Activated naive CD4-positive, alpha-beta T cell treated with anti-CD3 and anti-CD28 coated beads, Interleukin-2, amount 50 U/mL, for 72 hours (primary cell): ENCODE data around the gene KLK5. TPM values are rescaled to one million over a fixed set of nuclear protein-coding genes. Genes with fewer than 3 reads are reported as not detected.
"Not testable (repeated sequence)": the region's sequence is repeated elsewhere in the genome, so short reads cannot be mapped to it uniquely, and the experiment has no call there.

Experiments used
- ATAC-seq, 2 donors: fragments of 150-1000 bp; cut with Tn5 transposase; 2 replicates each; pipeline ENCODE4 v1.10.0; 2021; ENCODE audit warnings: mild to moderate bottlenecking in 2 of 2, moderate library complexity in 2 of 2
- DNase-seq, 2 donors: peaks; one replicate each; pipeline ENCODE4 v3.0.0; 2021 to 2022; ENCODE audit warnings: low spot score in 2 of 2
- H3K27ac Mint-ChIP-seq, 2 donors: one replicate each; pipeline ENCODE4 v1.8.0; 2022; ENCODE audit warnings: mild to moderate bottlenecking in 2 of 2, mixed read lengths in 2 of 2
- H3K36me3 Mint-ChIP-seq, 2 donors: one replicate each; pipeline ENCODE4 v1.8.0; 2022; ENCODE audit warnings: mixed read lengths in 2 of 2
- H3K9me3 Mint-ChIP-seq, 2 donors: one replicate each; pipeline ENCODE4 v1.8.0; 2022; ENCODE audit warnings: mixed read lengths in 2 of 2
- total RNA-seq, 2 donors: library from RNA; stranded (reverse); gene quantifications; one replicate each; pipeline ENCODE4 v1.2.3, GENCODE V29; 2022

KLK5 gene
- total RNA-seq, 2 donors from 2014 or later, result not detected

DNA sequence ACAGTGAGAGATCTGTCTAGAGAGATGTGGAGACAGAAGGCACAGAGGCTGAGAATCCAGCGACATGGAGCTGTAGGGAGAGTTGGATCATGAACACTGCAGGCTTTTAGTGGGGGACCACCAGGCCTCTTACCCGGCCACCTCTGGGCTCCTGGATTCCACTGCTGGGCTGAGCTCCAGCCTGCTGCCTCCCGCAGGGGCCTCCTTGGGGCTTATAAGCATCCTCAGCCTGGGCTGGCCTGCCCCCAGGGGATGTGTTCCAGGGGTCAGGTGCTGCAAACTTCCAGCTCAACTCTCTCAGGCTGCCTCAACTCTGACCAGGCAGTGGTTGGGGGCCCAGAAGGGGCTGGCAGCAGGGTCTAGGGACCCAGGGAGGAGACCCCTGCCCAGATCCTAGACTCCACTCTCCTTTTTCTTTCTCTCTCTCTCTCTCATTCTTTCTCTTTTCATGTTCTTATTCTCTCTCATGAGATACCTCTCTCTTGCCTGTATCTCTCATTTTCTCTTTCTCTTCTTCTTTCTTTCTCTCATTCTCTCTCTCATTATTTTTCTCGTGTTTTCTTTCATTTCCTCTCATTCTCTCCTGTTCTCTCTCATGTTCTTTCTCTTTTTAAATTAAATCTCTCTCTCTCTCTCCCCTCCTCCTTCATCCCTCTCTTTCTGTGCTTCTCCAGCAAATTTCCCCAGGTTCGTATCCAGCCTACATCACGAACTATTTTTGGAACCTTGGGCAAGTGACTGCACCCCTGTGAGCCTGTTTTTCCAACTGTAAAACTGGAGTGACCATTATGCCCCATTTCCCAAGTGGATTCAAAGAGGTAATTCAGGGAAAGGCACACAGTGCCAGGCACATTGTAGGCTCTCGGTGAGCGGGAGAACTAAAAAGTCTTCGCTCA, 41.4 kb downstream of the KLK5 start, which contains the start of gene KLK4:
KLK4 (minus strand) TSS at position 190 of the 896 bp plus-strand sequence. CDS start 657 bp downstream, outside the sequence.
- ATAC-seq (no peak), DNase-seq (no peak)
- H3K36me3 Mint-ChIP-seq, result no peaks in the 10 kb centered on the region
- no peaks in the 10 kb centered on the region for H3K9me3 Mint-ChIP-seq
- no peak within 1 kb of the TSS for H3K27ac Mint-ChIP-seq

DNA sequence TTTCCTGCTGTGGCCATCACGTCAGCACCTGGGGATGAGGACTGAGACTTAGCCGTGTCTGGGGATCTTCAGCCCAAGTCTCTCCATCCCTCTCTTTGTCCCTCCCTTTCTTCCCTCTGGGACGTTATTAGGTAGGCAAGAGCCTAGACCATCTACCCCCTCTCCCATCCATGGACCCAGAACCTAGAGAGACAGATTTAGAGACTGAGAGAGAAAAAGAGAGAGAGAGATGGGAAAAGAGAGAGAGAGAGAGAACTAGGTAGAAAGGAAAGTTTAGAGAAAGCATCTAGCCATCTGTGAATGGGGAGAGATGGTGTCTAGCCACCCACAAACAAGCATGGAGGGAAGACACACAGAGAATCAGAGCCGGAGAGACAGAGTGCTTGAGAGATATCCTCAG, 42.1 kb downstream of the KLK5 start:
- H3K36me3 Mint-ChIP-seq, result no peaks in the 10 kb centered on the region
- no peaks in the 10 kb centered on the region for H3K9me3 Mint-ChIP-seq
- ATAC-seq, result no peak
- no peak for DNase-seq
- no peak overlapping the region for H3K27ac Mint-ChIP-seq

DNA sequence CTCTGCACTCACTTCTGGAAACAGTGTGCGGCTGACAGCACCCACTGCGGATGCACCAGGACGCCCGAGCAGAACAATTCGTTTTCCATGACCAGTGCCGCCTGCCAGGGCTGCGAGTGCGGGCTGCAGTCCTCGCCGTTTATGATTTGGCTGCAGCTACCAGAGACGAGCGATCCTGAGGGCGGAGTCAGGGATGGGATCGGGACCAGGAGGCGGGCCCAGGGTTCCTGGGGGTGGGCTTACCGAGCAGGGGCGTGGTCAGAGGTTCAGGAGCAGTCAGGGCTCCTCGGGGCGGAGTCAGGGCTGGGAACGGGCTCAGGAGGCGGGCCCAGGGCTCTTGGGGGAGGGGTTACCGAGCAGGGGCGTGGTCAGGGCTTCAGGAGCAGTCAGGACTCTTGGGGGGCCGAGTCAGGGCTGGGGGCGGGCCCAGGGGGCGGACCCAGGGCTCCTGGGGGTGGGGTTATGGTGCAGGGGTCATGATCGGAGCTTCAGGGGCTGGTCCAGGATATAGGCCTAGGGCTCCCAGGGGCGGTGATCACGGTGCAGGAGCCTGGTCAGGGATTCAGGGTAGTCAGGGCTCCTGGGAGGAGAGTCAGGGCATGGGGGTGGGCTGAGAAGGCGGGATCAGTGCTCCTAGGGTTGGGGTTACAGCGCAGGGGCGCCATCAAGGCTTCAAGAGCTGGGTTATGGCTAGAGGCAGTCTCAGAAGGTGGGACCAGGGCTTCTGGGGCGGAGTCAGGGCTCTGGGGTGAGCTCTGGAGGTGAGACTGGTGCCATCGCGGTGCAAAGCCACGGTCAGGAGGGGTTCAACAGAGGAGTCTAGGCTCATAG, 43.4 kb downstream of the KLK5 start:
- Mint-ChIP-seq H3K27ac (no peak overlapping the region), H3K36me3 (no peaks in the 10 kb centered on the region), H3K9me3 (no peaks in the 10 kb centered on the region)
- DNase-seq (peak in 1 of 2 donors; percentile 60), ATAC-seq (peak; percentile 27 to 75)

GRCh38 chr19:50908336-50908735, 44.5 kb downstream of the KLK5 start:
- H3K9me3 Mint-ChIP-seq, result no peaks in the 10 kb centered on the region
- no peaks in the 10 kb centered on the region for H3K36me3 Mint-ChIP-seq
- no peak for ATAC-seq
- H3K27ac Mint-ChIP-seq, result no peak overlapping the region
- no peak for DNase-seq

DNA sequence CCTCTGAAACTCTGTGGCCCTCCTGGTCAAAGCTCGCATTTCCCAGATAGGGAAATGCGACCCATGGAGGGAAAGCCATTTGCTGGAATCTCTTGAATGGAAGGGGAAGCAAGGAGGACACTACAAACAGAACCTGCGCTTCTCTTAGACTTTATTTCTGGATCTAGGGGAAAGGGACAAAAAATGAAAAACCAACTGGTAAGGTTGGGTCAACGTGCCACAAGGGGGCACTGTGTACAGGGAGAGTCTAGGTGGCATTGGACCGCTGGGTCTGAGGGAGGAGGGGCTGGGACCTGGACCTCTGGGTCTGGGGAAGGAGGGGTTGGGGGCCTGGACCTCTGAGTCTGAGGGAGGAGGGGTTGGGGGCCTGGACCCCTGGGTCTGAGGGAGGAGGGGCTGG, 46.6 kb downstream of the KLK5 start:
- no peaks in the 10 kb centered on the region for H3K9me3 Mint-ChIP-seq
- H3K27ac Mint-ChIP-seq, result no peak overlapping the region
- DNase-seq, result peak in 1 of 2 donors; percentile 60
- H3K36me3 Mint-ChIP-seq, result no peaks in the 10 kb centered on the region
- ATAC-seq, result no peak

- Mint-ChIP-seq H3K9me3 (no peaks in the 10 kb centered on the region), H3K27ac (no peak overlapping the region), H3K36me3 (no peaks in the 10 kb centered on the region)
- DNase-seq (no peak), ATAC-seq (no peak)
These were observed 50.2 kb downstream of the KLK5 start for GRCh38 chr19:50902640-50903039.

- Mint-ChIP-seq H3K27ac (no peak overlapping the region), H3K9me3 (no peaks in the 10 kb centered on the region), H3K36me3 (peaks cover 0 to 4% of the 10 kb centered on the region in 2 donors)
- DNase-seq (no peak), ATAC-seq (no peak)
These were observed 53.3 kb downstream of the KLK5 start for GRCh38 chr19:50899569-50899968.

DNA sequence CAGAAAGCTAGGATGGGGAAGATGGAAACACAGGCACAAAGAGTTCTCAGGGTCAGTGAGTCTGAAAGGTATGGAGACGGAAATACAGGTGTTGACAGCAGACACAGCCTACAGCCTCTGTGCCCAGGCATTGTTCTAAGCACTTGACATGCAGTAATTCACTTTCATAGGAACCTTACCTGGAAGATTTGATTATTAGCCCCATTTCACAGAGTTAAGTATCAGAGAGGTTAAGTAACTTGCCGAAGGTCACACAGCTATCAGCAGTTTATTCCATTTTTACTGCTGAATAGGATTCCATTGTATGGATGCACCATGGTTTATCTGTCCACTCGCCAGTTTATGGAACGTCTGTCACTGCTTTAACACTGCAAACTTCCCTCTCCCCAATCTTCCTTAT, 54.8 kb downstream of the KLK5 start:
- Mint-ChIP-seq H3K9me3 (peaks cover 0 to 3% of the 10 kb centered on the region in 2 donors), H3K36me3 (peaks cover 0 to 4% of the 10 kb centered on the region in 2 donors), H3K27ac (no peak overlapping the region)
- ATAC-seq (no peak), DNase-seq (no peak)

- peaks cover 0 to 4% of the 10 kb centered on the region in 2 donors for H3K36me3 Mint-ChIP-seq
- no peak overlapping the region for H3K27ac Mint-ChIP-seq
- ATAC-seq, result no peak
- no peak for DNase-seq
- H3K9me3 Mint-ChIP-seq, result peaks cover 0 to 3% of the 10 kb centered on the region in 2 donors
These were observed 55.2 kb downstream of the KLK5 start for GRCh38 chr19:50897612-50898011.

DNA sequence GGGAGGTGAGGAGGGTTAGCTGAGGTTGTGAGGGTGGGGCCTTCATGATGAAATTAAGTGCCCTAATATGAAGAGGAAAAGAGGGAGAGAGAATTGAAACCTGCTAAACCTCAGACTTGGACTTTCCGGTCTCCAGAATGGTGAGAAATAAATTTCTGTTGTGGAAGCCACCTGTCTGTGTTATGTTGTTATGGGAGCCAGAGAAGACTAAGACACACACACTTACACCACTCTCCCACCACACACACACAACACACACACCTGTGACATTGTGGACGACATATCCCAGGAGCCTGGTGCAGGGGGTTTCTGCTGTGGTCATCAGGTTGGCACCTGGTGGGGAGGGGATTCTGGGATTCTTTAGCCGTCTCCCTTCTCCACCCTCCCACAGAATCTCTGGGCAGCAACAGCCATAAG, 55.6 kb downstream of the KLK5 start:
- DNase-seq (no peak), ATAC-seq (peak in 1 of 2 donors; percentile 6)
- H3K27ac Mint-ChIP-seq, result no peak overlapping the region
- H3K36me3 Mint-ChIP-seq, result peaks cover 0 to 4% of the 10 kb centered on the region in 2 donors
- peaks cover 0 to 3% of the 10 kb centered on the region in 2 donors for H3K9me3 Mint-ChIP-seq

GRCh38 chr19:50896591-50897190, 56.1 kb downstream of the KLK5 start:
- ATAC-seq (peak; percentile 96 to 99), DNase-seq (peak; percentile 11 to 57)
- Mint-ChIP-seq H3K9me3 (peaks cover 0 to 3% of the 10 kb centered on the region in 2 donors), H3K27ac (peak overlapping the region in 1 of 2 donors; percentile 77), H3K36me3 (peaks cover 0 to 4% of the 10 kb centered on the region in 2 donors)

GRCh38 chr19:50896089-50896590, 56.7 kb downstream of the KLK5 start:
- not testable (repeated sequence) for H3K9me3 Mint-ChIP-seq, DNase-seq, H3K36me3 Mint-ChIP-seq
- peak in 1 of 2 donors; percentile 6 for ATAC-seq
- peak overlapping the region in 1 of 2 donors; percentile 77 for H3K27ac Mint-ChIP-seq

- DNase-seq (no peak), ATAC-seq (no peak)
- Mint-ChIP-seq H3K9me3 (peaks cover 0 to 3% of the 10 kb centered on the region in 2 donors), H3K36me3 (peaks cover 0 to 4% of the 10 kb centered on the region in 2 donors), H3K27ac (no peak overlapping the region)
These were observed 58.1 kb downstream of the KLK5 start for GRCh38 chr19:50894478-50895356.
